ENCODE data around the gene SBNO1. TPM values are rescaled to one million over a fixed set of nuclear protein-coding genes. Genes with fewer than 3 reads are reported as not detected.

The SBNO1 gene
- total RNA-seq, 3 donors from 2014 or later: 29.4 to 37.7 (median 33.4) TPM

DNA sequence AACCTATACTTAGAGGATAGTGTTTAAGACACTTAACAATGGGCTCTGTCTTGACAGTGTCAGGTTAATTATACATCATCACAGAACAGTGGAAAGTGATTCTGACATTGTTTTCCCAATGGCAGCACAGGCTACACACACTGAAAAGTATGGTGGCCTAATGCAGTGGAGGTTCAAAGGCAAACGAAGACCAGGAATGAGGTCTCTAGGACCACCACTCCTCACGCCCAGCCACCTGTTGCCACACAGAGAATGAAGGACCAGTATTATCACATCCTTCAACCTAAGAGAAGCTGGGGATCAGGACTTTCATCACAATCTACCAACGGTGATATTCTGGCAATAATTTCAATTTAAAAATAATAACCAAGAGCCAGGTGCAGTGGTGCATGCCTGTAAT lies 58.4 kb downstream of the SBNO1 start:
- TF ChIP-seq, protein P1, sequence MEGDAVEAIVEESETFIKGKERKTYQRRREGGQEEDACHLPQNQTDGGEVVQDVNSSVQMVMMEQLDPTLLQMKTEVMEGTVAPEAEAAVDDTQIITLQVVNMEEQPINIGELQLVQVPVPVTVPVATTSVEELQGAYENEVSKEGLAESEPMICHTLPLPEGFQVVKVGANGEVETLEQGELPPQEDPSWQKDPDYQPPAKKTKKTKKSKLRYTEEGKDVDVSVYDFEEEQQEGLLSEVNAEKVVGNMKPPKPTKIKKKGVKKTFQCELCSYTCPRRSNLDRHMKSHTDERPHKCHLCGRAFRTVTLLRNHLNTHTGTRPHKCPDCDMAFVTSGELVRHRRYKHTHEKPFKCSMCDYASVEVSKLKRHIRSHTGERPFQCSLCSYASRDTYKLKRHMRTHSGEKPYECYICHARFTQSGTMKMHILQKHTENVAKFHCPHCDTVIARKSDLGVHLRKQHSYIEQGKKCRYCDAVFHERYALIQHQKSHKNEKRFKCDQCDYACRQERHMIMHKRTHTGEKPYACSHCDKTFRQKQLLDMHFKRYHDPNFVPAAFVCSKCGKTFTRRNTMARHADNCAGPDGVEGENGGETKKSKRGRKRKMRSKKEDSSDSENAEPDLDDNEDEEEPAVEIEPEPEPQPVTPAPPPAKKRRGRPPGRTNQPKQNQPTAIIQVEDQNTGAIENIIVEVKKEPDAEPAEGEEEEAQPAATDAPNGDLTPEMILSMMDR (IDR thresholded peaks at IDR 0.05): no peak
- Histone ChIP-seq H3K9me3 (no peaks in the 10 kb centered on the region), H3K4me1 (ENCODE audit: low read depth) (no peaks in the 10 kb centered on the region), H3K4me3 (no peak overlapping the region), H3K36me3 (ENCODE audit: low read depth) (peaks cover 11% of the 10 kb centered on the region)
- DNase-seq: no peak
- no peak for ATAC-seq
- intact Hi-C loops (cut with DNase I, micrococcal nuclease): no loop called here

DNA sequence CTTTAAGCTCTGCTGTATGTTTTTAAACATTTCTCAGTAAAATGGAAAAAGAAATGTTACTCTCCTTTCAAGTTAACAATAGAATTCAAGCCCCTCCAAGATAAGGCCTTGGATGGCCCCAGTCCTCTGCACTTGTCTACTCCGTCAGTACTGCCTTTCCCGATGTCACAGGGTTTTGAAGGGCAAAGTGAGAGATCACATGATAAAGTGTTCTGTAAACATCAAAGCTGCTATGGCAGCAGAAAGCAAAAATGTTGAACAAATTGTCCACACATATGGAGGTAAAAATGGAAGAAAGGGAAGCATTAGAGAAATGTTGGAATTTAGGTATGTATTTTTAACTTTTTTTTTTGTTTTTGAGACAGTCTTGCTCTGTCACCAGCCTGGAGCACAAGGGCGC lies 59.5 kb downstream of the SBNO1 start:
- DNase-seq (no peak), ATAC-seq (no peak)
- no peak overlapping the region for H3K4me3 ChIP-seq
- H3K9me3 ChIP-seq: no peaks in the 10 kb centered on the region
- H3K36me3 ChIP-seq (ENCODE audit: low read depth): peaks cover 11% of the 10 kb centered on the region
- intact Hi-C loops (cut with DNase I, micrococcal nuclease): no loop called here
- TF ChIP-seq, protein P1 (IDR thresholded peaks at IDR 0.05): no peak
- no peaks in the 10 kb centered on the region for H3K4me1 ChIP-seq (ENCODE audit: low read depth)

DNA sequence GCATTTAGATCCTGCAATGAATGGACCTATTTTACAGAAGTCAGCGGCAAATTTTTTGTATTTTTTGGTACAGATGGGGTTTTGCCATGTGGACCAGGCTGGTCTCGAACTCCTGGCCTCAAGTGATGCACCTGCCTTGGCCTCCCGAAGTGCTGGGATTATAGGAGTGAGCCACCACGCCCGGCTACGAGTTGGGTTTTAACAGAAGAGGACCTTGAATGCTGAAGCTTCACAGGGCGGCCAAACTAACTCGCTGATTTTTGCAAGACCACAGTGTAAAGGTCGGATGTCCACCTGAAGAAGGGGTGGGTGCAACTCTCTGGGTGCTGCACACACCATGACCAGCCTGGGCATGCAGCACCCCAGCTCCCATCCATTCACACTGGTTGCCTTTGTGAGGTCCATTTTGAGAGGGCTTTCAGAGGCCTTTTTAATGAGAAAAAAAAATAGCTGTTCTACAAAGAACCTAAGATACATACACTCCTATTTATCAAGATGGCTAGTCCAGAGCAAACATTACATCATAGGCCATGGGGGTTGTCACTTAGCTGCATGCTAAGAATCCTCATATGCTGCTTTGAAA lies 71.4 kb downstream of the SBNO1 start:
- no peaks in the 10 kb centered on the region for H3K9me3 ChIP-seq
- H3K4me1 ChIP-seq (ENCODE audit: low read depth): no peaks in the 10 kb centered on the region
- intact Hi-C loops (cut with DNase I, micrococcal nuclease): no loop called here
- TF ChIP-seq, protein P1 (IDR thresholded peaks at IDR 0.05): no peak
- no peak overlapping the region for H3K4me3 ChIP-seq
- H3K36me3 ChIP-seq (ENCODE audit: low read depth): no peaks in the 10 kb centered on the region
- DNase-seq (no peak), ATAC-seq (no peak)

DNA sequence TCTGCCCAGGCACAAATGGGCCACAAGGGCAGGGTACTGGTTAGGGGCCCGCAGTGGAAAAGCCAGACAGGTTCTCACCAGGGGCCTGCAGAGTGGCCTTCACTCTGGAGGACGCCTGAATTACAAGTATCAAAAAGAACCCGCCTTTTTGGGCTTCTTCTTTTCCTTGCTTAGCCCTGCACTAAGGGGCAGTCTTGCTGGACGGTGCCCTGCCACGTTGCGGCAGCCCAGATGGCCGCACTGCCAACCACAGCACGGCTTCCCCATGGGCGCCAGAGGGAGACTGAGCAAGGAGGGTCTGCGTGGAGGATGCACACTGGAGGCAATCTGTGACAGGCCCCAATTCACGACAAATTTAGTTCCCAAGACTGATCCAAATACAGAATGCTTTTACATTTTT lies 74.7 kb downstream of the SBNO1 start:
- DNase-seq: no peak
- Histone ChIP-seq H3K4me1 (ENCODE audit: low read depth) (no peaks in the 10 kb centered on the region), H3K36me3 (ENCODE audit: low read depth) (no peaks in the 10 kb centered on the region), H3K4me3 (no peak overlapping the region), H3K9me3 (no peaks in the 10 kb centered on the region)
- TF ChIP-seq, protein P1 (IDR thresholded peaks at IDR 0.05): no peak
- no peak for ATAC-seq
- intact Hi-C loops (cut with DNase I, micrococcal nuclease): no loop called here

DNA sequence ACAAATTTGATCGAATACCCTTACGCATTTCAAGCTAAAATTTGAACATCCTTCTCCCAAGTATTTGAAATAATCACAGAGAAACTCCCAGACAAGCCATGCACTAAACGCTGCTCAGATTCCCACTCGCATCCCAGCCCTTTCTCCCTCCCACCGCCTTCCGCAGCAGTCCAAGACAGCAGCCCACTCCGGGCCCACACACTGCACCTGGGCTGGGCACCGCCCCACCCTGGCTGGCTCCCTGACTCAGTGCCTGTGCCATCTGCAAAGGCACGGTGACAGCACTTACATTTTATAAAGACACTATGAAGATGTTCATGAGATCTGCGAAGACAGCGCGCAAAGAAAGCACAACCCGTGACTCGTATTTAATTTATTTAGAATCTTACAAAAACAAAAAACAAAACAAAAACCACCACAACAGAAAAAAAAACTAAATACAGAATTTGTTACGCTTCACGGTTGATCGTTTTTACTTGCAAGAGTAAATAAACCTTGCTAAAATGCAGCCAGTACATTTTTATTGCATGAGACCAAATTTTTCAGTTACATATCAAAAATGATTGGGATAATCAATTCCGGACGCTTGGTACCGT lies 75.8 kb downstream of the SBNO1 start:
- intact Hi-C loops (cut with DNase I, micrococcal nuclease): no loop called here
- no peaks in the 10 kb centered on the region for H3K36me3 ChIP-seq (ENCODE audit: low read depth)

More for the DNA sequence above, 75.8 kb downstream of the SBNO1 start:
- Histone ChIP-seq H3K4me3 (no peak overlapping the region), H3K9me3 (no peaks in the 10 kb centered on the region), H3K4me1 (ENCODE audit: low read depth) (no peaks in the 10 kb centered on the region)
- DNase-seq: no peak
- TF ChIP-seq, protein P1 (IDR thresholded peaks at IDR 0.05): no peak
- ATAC-seq: no peak
